GM20000 (cell line): ENCODE data around the gene SMYD3.

Source experiments
- DNase-seq: peaks from one replicate; pipeline ENCODE4 v3.0.0; 2012; ENCODE audit warnings: low spot score
- TF ChIP-seq, protein P1 (sequence below): IDR thresholded peaks from 2 replicates; pipeline ENCODE4 v1.5.1; 2012; ENCODE audit warnings: mild to moderate bottlenecking, control low read depth; ENCODE audit errors: extremely low read depth, missing control alignments

SMYD3 gene

DNA sequence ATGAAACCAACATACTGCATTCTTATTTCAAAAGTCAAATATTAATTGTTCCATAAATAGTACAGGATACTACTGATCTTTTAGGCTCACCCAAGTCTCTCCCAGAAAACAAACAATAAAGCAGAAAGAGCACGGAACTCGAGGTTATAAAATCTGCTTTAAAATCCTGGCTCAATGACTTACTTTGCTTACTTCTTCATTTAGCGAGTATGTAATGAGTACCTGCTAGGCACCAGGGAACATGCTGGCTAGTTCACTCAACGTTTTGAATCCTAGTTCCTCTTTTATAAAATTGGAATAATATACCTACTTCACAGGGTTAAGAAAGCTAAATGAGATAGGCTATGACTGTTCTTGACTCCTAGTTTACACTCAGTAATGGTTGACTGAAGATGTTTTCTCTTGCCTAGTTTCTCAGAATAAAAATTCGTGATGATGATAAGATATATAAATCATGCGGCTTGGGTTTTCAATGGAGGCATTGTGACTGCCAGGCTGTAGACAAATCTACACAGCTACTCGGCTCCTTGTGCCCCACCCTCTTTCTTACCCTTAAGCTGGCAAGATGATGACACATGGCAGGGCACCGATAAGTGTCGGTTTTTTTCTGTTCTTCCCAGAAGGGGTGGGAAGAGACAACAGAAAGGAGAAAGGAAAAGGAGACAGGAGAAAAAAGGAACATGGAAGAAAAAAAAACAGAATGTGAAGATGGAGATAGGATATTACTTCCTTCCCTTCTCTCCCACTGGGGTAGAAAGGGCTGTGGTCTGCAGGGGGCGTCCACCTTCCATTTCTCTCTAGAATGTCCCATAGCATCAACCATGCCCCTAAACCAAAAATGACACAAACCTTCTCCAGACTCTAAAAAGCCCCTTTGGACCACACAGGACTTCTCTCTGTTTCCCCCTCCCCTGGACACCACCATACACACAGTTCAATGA lies 507.1 kb downstream of the SMYD3 start:
- DNase-seq: no peak

GRCh38 chr1:245997471-245998258 lies 509.4 kb downstream of the SMYD3 start:
- TF ChIP-seq, protein P1, sequence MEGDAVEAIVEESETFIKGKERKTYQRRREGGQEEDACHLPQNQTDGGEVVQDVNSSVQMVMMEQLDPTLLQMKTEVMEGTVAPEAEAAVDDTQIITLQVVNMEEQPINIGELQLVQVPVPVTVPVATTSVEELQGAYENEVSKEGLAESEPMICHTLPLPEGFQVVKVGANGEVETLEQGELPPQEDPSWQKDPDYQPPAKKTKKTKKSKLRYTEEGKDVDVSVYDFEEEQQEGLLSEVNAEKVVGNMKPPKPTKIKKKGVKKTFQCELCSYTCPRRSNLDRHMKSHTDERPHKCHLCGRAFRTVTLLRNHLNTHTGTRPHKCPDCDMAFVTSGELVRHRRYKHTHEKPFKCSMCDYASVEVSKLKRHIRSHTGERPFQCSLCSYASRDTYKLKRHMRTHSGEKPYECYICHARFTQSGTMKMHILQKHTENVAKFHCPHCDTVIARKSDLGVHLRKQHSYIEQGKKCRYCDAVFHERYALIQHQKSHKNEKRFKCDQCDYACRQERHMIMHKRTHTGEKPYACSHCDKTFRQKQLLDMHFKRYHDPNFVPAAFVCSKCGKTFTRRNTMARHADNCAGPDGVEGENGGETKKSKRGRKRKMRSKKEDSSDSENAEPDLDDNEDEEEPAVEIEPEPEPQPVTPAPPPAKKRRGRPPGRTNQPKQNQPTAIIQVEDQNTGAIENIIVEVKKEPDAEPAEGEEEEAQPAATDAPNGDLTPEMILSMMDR: no peak
- no peak for DNase-seq

More for the DNA sequence above, 507.1 kb downstream of the SMYD3 start:
- TF ChIP-seq, protein P1: no peak

DNA sequence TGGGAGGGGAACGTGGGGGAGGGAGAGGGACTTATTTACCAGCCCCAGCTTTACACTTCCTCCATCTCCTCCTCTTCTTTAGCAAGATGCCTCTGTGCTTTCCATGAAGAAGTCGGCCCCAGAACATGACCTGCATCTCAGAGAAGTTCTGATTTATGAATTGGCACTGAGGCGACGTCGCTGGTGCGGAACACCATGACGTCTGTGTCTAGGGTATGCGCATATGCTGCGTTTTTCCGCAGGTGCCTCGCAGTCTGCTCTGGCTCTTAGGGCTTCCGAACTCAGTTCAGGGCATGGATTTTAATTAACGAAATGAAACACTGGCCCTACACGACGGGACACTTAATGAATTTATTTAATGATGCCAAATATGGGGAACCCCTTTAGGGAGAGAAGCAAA lies 510.3 kb downstream of the SMYD3 start:
- TF ChIP-seq, protein P1: no peak
- no peak for DNase-seq

- DNase-seq: no peak
- TF ChIP-seq, protein P1: no peak
Measured at GRCh38 chr1:245995474-245995873, 511.6 kb downstream of the SMYD3 start.

GRCh38 chr1:245991266-245991665 lies 515.8 kb downstream of the SMYD3 start:
- DNase-seq: no peak
- TF ChIP-seq, protein P1: no peak

DNA sequence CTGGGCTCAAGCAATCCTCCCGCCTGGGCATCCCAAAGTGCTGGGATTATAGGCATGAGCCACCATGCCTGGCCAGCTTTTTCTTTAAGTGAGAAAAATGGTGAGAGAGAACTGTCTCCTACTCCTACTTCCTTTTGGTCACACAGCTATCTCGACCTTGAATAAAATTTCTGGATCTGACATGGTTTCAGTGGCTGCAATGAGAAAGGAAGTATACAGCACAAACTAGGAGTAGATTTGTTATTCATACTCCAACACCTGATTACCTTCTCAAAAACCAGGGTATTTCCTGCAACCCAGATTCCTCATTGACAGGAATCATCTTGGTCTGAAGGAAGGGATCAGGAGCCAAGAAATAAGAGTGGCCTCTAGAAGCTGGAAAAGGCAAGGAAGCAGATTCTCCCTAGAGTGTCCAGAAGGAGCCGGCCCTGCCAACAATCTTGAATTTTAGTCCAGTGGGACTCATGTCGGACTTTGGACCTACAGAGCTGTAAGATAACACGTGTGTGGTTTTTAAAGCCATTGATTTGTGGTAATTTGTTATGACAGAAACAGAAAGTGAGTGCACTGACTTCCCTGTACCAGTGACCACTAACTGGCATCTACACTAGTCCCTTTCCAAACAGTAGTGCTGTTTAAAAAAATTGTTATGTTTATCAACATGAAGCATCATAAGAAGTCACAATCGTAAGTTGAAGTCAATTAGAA lies 516.6 kb downstream of the SMYD3 start:
- TF ChIP-seq, protein P1: no peak
- no peak for DNase-seq
